B cell (primary cell): ENCODE data around the gene SPDYC. TPM values are rescaled to one million over a fixed set of nuclear protein-coding genes. Genes with fewer than 3 reads are reported as not detected.

ENCODE experiments used
- ATAC-seq: fragments of 200-7000 bp; cut with Tn5 transposase; one replicate; pipeline ENCODE4 v1.10.0; 2021; ENCODE audit warnings: low read depth, mild to moderate bottlenecking, moderate number of reproducible peaks, moderate library complexity
- CTCF ChIA-PET: fragments of 350-600 bp; sonication (Branson Sonifier 250); formaldehyde crosslinking; loops from one replicate; lab custom pipeline; 2021; ENCODE audit warnings: antibody characterized with exemption, inconsistent platforms; lab: Charles Lee
- POLR2A ChIA-PET: fragments of 350-600 bp; sonication (Branson Sonifier 250); formaldehyde crosslinking; loops from one replicate; lab custom pipeline; 2021; ENCODE audit warnings: antibody characterized with exemption; lab: Charles Lee
- DNase-seq: peaks from one replicate; pipeline ENCODE4 v3.0.0; 2013
- H2AFZ ChIP-seq: 2 replicates; pipeline ENCODE4 v1.6.1; 2012; ENCODE audit warnings: mild to moderate bottlenecking, low read depth, low read length; ENCODE audit not compliant: insufficient read depth, poor library complexity, severe bottlenecking
- H3K27ac ChIP-seq, 2 donors: 1 replicate in 1 of 2; 2 replicates in 1 of 2; pipeline ENCODE4 v1.5.1; 2012 to 2013; ENCODE audit warnings: low read length in 2 of 2, mild to moderate bottlenecking in 2 of 2, moderate library complexity in 1 of 2
- H3K27me3 ChIP-seq, 4 experiments: fragments of 200-600 bp in 1 of 4; sonication (generic) in 1 of 4; replicated peaks in 1 of 4; 1 replicate in 2 of 4; 2 replicates in 2 of 4; pipeline versions ENCODE4 v1.6.1 to v1.7.0; 2013 to 2016; ENCODE audit warnings: low read length in 3 of 4, mild to moderate bottlenecking in 2 of 4, mixed read lengths in 1 of 4, moderate library complexity in 1 of 4; ENCODE audit not compliant: insufficient read depth in 4 of 4, control insufficient read depth in 3 of 4; ENCODE audit errors: control extremely low read depth in 1 of 4
- H3K36me3 ChIP-seq, 2 experiments: replicated peaks in 1 of 2; 1 replicate in 1 of 2; 2 replicates in 1 of 2; pipeline versions ENCODE4 v1.6.1 to v1.7.1; 2013; ENCODE audit warnings: low read length in 1 of 2; ENCODE audit not compliant: insufficient read depth in 2 of 2, control insufficient read depth in 1 of 2; ENCODE audit errors: control extremely low read depth in 1 of 2, extremely low read depth in 1 of 2
- H3K4me1 ChIP-seq, 2 donors: fragments of 200-600 bp in 1 of 2; sonication (generic) in 1 of 2; 1 replicate in 1 of 2; 2 replicates in 1 of 2; pipeline versions ENCODE4 v1.5.1 to v1.6.1; 2013 to 2017; ENCODE audit warnings: low read length in 2 of 2; ENCODE audit not compliant: control insufficient read depth in 2 of 2, insufficient read depth in 2 of 2
- H3K4me2 ChIP-seq: replicated peaks from 2 replicates; pipeline ENCODE3; 2012; ENCODE audit warnings: mild to moderate bottlenecking, low read depth, low read length; ENCODE audit not compliant: poor library complexity, severe bottlenecking
- H3K4me3 ChIP-seq, 5 experiments: fragments of 200-600 bp in 1 of 5; sonication (generic) in 1 of 5; 1 replicate in 3 of 5; 2 replicates in 2 of 5; pipeline versions ENCODE4 v1.5.1 to v1.7.0; 2011 to 2016; ENCODE audit warnings: low read length in 4 of 5, mild to moderate bottlenecking in 4 of 5, low read depth in 2 of 5, control low read depth in 1 of 5, moderate library complexity in 1 of 5; ENCODE audit not compliant: insufficient read depth in 1 of 5; ENCODE audit errors: control extremely low read depth in 1 of 5, extremely low read depth in 1 of 5
- H3K79me2 ChIP-seq: fragments of 200-600 bp; sonication (generic); one replicate; pipeline ENCODE4 v1.6.0; 2016; ENCODE audit warnings: low read length; ENCODE audit not compliant: control insufficient read depth, insufficient read depth
- H3K9ac ChIP-seq: fragments of 200-600 bp; sonication (generic); 2 replicates; pipeline ENCODE4 v1.6.1; 2017; ENCODE audit warnings: mild to moderate bottlenecking, low read length, moderate library complexity
- H3K9me3 ChIP-seq, 3 donors: one replicate each; pipeline versions ENCODE4 v1.6.1 to v1.7.1; 2013; ENCODE audit warnings: low read length in 2 of 3; ENCODE audit not compliant: control insufficient read depth in 2 of 3, insufficient read depth in 1 of 3; ENCODE audit errors: control extremely low read depth in 1 of 3
- H4K20me1 ChIP-seq: 2 replicates; pipeline ENCODE4 v1.6.0; 2012; ENCODE audit warnings: mild to moderate bottlenecking, low read length; ENCODE audit not compliant: insufficient read depth, control insufficient read depth, poor library complexity, severe bottlenecking
- H3K27ac Mint-ChIP-seq: one replicate; pipeline ENCODE4 v1.8.0; 2021; ENCODE audit warnings: mixed read lengths
- H3K27me3 Mint-ChIP-seq: one replicate; pipeline ENCODE4 v1.8.0; 2021; ENCODE audit warnings: mixed read lengths
- H3K4me1 Mint-ChIP-seq: one replicate; pipeline ENCODE4 v1.8.0; 2021; ENCODE audit warnings: mixed read lengths
- H3K4me3 Mint-ChIP-seq: one replicate; pipeline ENCODE4 v1.8.0; 2021; ENCODE audit warnings: mixed read lengths
- H3K9me3 Mint-ChIP-seq: one replicate; pipeline ENCODE4 v1.8.0; 2022; ENCODE audit warnings: mixed read lengths; ENCODE audit not compliant: insufficient read depth
- EZH2 ChIP-seq: IDR thresholded peaks from 2 replicates; pipeline ENCODE4 v1.6.1; 2012; ENCODE audit warnings: borderline replicate concordance, low read depth, mild to moderate bottlenecking, moderate library complexity, low read length; ENCODE audit not compliant: insufficient read depth, poor library complexity, severe bottlenecking
- WGBS: methylation state at CpG from one replicate; pipeline ENCODE4 v1.1.5; 2013; ENCODE audit warnings: missing lambda C conversion rate; ENCODE audit not compliant: insufficient coverage; 5-methylcytosine and 5-hydroxymethylcytosine counted together
- intact Hi-C: fragments of 100-400 bp; cut with micrococcal nuclease; formaldehyde crosslinking; loops from one replicate; pipeline ENCODE4 v1.10.0; 2022
- polyA plus RNA-seq: library from polyadenylated mRNA; depleted of rRNA; stranded (reverse); fragments of >200 nt; gene quantifications from 2 replicates; pipeline ENCODE4 v1.2.3, GENCODE V29; 2012
- total RNA-seq, 2 donors: library from RNA; stranded (reverse); fragments of 120-200 nt in 1 of 2; gene quantifications; 1 replicate in 1 of 2; 2 replicates in 1 of 2; pipeline versions ENCODE4 v1.2.3 to v1.2.4, GENCODE V29; 2013 to 2022
- TF ChIP-seq, protein P1 (sequence below): fragments of 200-600 bp; IDR thresholded peaks from one replicate; pipeline ENCODE4 v1.8.0; 2022; ENCODE audit warnings: antibody characterized with exemption, mild to moderate bottlenecking

Gene SPDYC
- total and polyA plus RNA-seq, 2 donors (not counting 1 experiment from before 2014, with no cell fraction given), result not detected

DNA sequence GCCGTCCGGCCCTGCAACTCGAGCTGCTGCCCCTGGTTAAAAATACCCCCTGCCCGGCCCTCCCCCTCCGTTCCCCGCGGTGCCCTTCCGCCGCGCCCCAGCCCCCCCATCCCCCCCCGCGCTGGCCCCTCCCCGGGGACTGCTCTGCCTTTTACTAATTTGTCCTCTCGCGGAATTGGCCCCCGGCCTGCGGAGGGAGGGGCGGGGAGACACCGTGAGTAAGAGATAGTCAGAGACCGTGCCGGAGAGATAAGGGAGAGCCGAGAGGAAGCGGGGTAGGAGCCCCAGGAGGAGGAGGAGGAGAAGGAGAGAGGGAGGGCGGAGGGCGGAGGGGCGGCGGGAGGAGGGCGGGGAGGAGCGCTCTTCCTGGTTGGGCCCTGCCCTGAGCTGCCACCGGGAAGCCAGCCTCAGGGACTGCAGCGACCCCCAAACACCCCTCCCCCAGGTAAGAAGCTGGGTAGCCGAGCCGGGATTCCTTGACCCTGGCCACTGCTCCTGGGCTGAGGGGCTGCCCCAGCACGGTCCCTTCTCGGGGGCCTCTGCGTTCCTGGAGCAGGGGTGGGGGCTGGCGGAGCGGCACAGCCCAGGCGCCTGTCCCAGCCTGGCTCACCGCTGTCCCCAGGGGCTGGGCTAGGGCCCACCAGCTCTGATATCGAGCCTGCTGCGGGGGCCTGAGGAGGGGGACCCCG lies 11.7 kb downstream of the SPDYC start, which contains the start of gene CAPN1:
Gene CAPN1, plus strand, starts transcription at position 360 of the 689 bp plus-strand sequence. CDS start 774 bp downstream, outside the sequence.
- H3K27ac ChIP-seq, result peak within 1 kb of the TSS; percentile 70 to 79
- TF ChIP-seq EZH2, result no peak
- TF ChIP-seq, protein P1, sequence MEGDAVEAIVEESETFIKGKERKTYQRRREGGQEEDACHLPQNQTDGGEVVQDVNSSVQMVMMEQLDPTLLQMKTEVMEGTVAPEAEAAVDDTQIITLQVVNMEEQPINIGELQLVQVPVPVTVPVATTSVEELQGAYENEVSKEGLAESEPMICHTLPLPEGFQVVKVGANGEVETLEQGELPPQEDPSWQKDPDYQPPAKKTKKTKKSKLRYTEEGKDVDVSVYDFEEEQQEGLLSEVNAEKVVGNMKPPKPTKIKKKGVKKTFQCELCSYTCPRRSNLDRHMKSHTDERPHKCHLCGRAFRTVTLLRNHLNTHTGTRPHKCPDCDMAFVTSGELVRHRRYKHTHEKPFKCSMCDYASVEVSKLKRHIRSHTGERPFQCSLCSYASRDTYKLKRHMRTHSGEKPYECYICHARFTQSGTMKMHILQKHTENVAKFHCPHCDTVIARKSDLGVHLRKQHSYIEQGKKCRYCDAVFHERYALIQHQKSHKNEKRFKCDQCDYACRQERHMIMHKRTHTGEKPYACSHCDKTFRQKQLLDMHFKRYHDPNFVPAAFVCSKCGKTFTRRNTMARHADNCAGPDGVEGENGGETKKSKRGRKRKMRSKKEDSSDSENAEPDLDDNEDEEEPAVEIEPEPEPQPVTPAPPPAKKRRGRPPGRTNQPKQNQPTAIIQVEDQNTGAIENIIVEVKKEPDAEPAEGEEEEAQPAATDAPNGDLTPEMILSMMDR, result no peak
- H3K4me1 ChIP-seq, result peaks cover 16 to 24% of the 10 kb centered on the region in 2 donors
- peak within 1 kb of the TSS; percentile 97 for H3K4me3 Mint-ChIP-seq
- WGBS, result under 1% methylated on average over 16 of the region's 43 CpGs
- H3K79me2 ChIP-seq, result peaks cover 48% of the 10 kb centered on the region
- H3K9ac ChIP-seq, result peak within 1 kb of the TSS; percentile 73
- ChIA-PET CTCF (interaction anchor here (0.6 to 5.8 kb wide), 12 partner anchors 10 to 501 kb away, joined by 3 to 118 read pairs (median 6); partner anchors contain the start of genes ARL2, FAU, MRPL49 and SPDYC), POLR2A (interaction anchor here (0.6 to 3.3 kb wide), 10 partner anchors 12 to 1285 kb away, joined by 3 to 27 read pairs (median 6); partner anchors contain the start of genes FAU, MRPL49, PELI3 and SPDYC)
- DNase-seq (peak; percentile 71), ATAC-seq (peak; percentile 67)
- H2AFZ ChIP-seq, result peak within 1 kb of the TSS; percentile 69
- peak within 1 kb of the TSS; percentile 96 for H3K27ac Mint-ChIP-seq
- H3K4me3 ChIP-seq, result peak within 1 kb of the TSS; percentile 58 to 91 (median 80)
- H3K27me3 Mint-ChIP-seq, result no peaks in the 10 kb centered on the region
- peaks cover 0 to 22% of the 10 kb centered on the region in 2 experiments for H3K36me3 ChIP-seq
- H3K27me3 ChIP-seq, result no peaks in the 10 kb centered on the region
- no peaks in the 10 kb centered on the region for H3K9me3 ChIP-seq
- H4K20me1 ChIP-seq, result peaks cover 5% of the 10 kb centered on the region
- no peaks in the 10 kb centered on the region for H3K9me3 Mint-ChIP-seq
- intact Hi-C loops, result loop anchor here (1.0 kb wide), 3 partner anchors 49 to 257 kb away; partner anchors contain the start of gene PPP2R5B
- H3K4me1 Mint-ChIP-seq, result peaks cover 24% of the 10 kb centered on the region
- H3K4me2 ChIP-seq, result peak within 1 kb of the TSS; percentile 97
